HG03175 (cell line): ENCODE data around the gene RNF103.
"Not testable (repeated sequence)": the region's sequence is repeated elsewhere in the genome, so short reads cannot be mapped to it uniquely, and the experiment has no call there.

Experiments used
- ATAC-seq: cut with Tn5 transposase; IDR thresholded peaks from one replicate; pipeline ENCODE4 v1.9.1; 2021; ENCODE audit warnings: mild to moderate bottlenecking, moderate library complexity; ENCODE audit not compliant: unreplicated experiment

The RNF103 gene

GRCh38 chr2:86623494-86624266 lies at the start of gene RNF103:
TSS of gene RNF103 (minus strand) at chr2:86623865. CDS start at chr2:86622886, 979 bp downstream.
- peak; percentile 80 for ATAC-seq

GRCh38 chr2:86673011-86673410 lies 49.3 kb upstream of the RNF103 start:
- ATAC-seq, result no peak

GRCh38 chr2:86672027-86672545 lies 48.4 kb upstream of the RNF103 start:
- ATAC-seq, result no peak

- no peak for ATAC-seq
These were observed 47.8 kb upstream of the RNF103 start for GRCh38 chr2:86671337-86671981.

GRCh38 chr2:86669323-86669722 lies 45.7 kb upstream of the RNF103 start:
- not testable (repeated sequence) for ATAC-seq

- ATAC-seq, result no peak
These were observed 37.7 kb upstream of the RNF103 start for GRCh38 chr2:86661333-86661732.

GRCh38 chr2:86650188-86650587 lies 26.5 kb upstream of the RNF103 start:
- no peak for ATAC-seq

- ATAC-seq, result no peak
These were observed 25.7 kb upstream of the RNF103 start for GRCh38 chr2:86649119-86649947.

- no peak for ATAC-seq
These were observed 25.0 kb upstream of the RNF103 start for GRCh38 chr2:86648681-86649080.

GRCh38 chr2:86646865-86647264 lies 23.2 kb upstream of the RNF103 start:
- ATAC-seq, result no peak

- ATAC-seq, result no peak
These were observed 22.7 kb upstream of the RNF103 start for GRCh38 chr2:86646329-86646728.

- ATAC-seq, result no peak
These were observed 22.1 kb upstream of the RNF103 start for GRCh38 chr2:86645752-86646151.

GRCh38 chr2:86638712-86639111 lies 15.0 kb upstream of the RNF103 start:
- ATAC-seq, result no peak

- ATAC-seq, result no peak
These were observed 13.2 kb upstream of the RNF103 start for GRCh38 chr2:86636842-86637241.

- ATAC-seq, result no peak
These were observed 10.7 kb upstream of the RNF103 start for GRCh38 chr2:86634352-86634751.

GRCh38 chr2:86633155-86633651 lies 9.5 kb upstream of the RNF103 start:
- no peak for ATAC-seq

GRCh38 chr2:86632672-86633071 lies 9.0 kb upstream of the RNF103 start:
- ATAC-seq, result no peak

GRCh38 chr2:86631846-86632485 lies 8.3 kb upstream of the RNF103 start:
- no peak for ATAC-seq

GRCh38 chr2:86628091-86628522 lies 4.4 kb upstream of the RNF103 start:
- ATAC-seq, result no peak

GRCh38 chr2:86627550-86627949 lies 3.9 kb upstream of the RNF103 start:
- no peak for ATAC-seq

- no peak for ATAC-seq
These were observed 1.4 kb upstream of the RNF103 start for GRCh38 chr2:86625096-86625495.
